HEK293 (cell line): ENCODE results near the gene ZBTB24.

ENCODE experiments used
- HOXC10 ChIP-seq: sonication (generic); formaldehyde crosslinking; IDR thresholded peaks from 2 replicates; pipeline ENCODE4 v1.8.1; 2023; ENCODE audit warnings: mild to moderate bottlenecking, missing genetic modification reagents
- KLF9 ChIP-seq: fragments of 450-650 bp; formaldehyde crosslinking; IDR thresholded peaks from 2 replicates; pipeline ENCODE4 v1.5.1; 2016; ENCODE audit warnings: missing biosample characterization, missing genetic modification characterization, low read depth
- MYNN ChIP-seq: fragments of 450-650 bp; formaldehyde crosslinking; IDR thresholded peaks from 2 replicates; pipeline ENCODE4 v1.5.1; 2016; ENCODE audit warnings: missing biosample characterization, missing genetic modification characterization, borderline replicate concordance
- ZBTB17 ChIP-seq: fragments of 450-650 bp; formaldehyde crosslinking; IDR thresholded peaks from 2 replicates; pipeline ENCODE4 v1.5.1; 2016; ENCODE audit warnings: missing biosample characterization, missing genetic modification characterization
- ZBTB21 ChIP-seq: fragments of 450-650 bp; formaldehyde crosslinking; IDR thresholded peaks from 2 replicates; pipeline ENCODE4 v1.5.1; 2017; ENCODE audit warnings: missing biosample characterization, missing genetic modification characterization
- ZBTB44 ChIP-seq: fragments of 450-650 bp; IDR thresholded peaks from 2 replicates; pipeline ENCODE4 v1.5.1; 2018; ENCODE audit warnings: missing biosample characterization, mild to moderate bottlenecking, missing genetic modification characterization
- ZNF155 ChIP-seq: fragments of 450-650 bp; formaldehyde crosslinking; IDR thresholded peaks from 2 replicates; pipeline ENCODE4 v1.5.1; 2016; ENCODE audit warnings: missing biosample characterization, missing genetic modification characterization
- ZNF266 ChIP-seq: fragments of 450-650 bp; formaldehyde crosslinking; IDR thresholded peaks from 2 replicates; pipeline ENCODE4 v1.5.1; 2016; ENCODE audit warnings: missing biosample characterization, missing genetic modification characterization, low read depth
- ZNF324 ChIP-seq: fragments of 450-650 bp; formaldehyde crosslinking; IDR thresholded peaks from 2 replicates; pipeline ENCODE4 v1.5.1; 2016; ENCODE audit warnings: missing biosample characterization, missing genetic modification characterization
- ZNF335 ChIP-seq: fragments of 450-650 bp; formaldehyde crosslinking; conservative IDR thresholded peaks from 2 replicates; pipeline ENCODE4 v1.5.1; 2016; ENCODE audit warnings: missing biosample characterization, missing genetic modification characterization
- ZNF341 ChIP-seq: fragments of 450-650 bp; formaldehyde crosslinking; IDR thresholded peaks from 2 replicates; pipeline ENCODE4; 2016; ENCODE audit warnings: low read depth, missing biosample characterization, missing genetic modification characterization
- ZNF366 ChIP-seq: fragments of 450-650 bp; formaldehyde crosslinking; conservative IDR thresholded peaks from 2 replicates; pipeline ENCODE4 v1.5.1; 2016; ENCODE audit warnings: missing biosample characterization, missing genetic modification characterization
- ZNF561 ChIP-seq: fragments of 450-650 bp; IDR thresholded peaks from 2 replicates; pipeline ENCODE4 v1.5.1; 2018; ENCODE audit warnings: missing biosample characterization, missing genetic modification characterization, borderline replicate concordance
- ZNF600 ChIP-seq: fragments of 450-650 bp; formaldehyde crosslinking; IDR thresholded peaks from 2 replicates; pipeline ENCODE4 v1.5.1; 2016; ENCODE audit warnings: missing biosample characterization, missing genetic modification characterization
- ZNF623 ChIP-seq: fragments of 450-650 bp; formaldehyde crosslinking; IDR thresholded peaks from 2 replicates; pipeline ENCODE4 v1.5.1; 2016; ENCODE audit warnings: missing biosample characterization, missing genetic modification characterization
- ZNF629 ChIP-seq: fragments of 450-650 bp; formaldehyde crosslinking; IDR thresholded peaks from 2 replicates; pipeline ENCODE4 v1.5.1; 2017; ENCODE audit warnings: missing biosample characterization, missing genetic modification characterization
- ZNF654 ChIP-seq: fragments of 450-650 bp; formaldehyde crosslinking; IDR thresholded peaks from 2 replicates; pipeline ENCODE4 v1.5.1; 2016; ENCODE audit warnings: low read depth, missing biosample characterization, missing genetic modification characterization
- ZNF660 ChIP-seq: fragments of 450-650 bp; IDR thresholded peaks from 2 replicates; pipeline ENCODE4 v1.5.1; 2018; ENCODE audit warnings: missing biosample characterization, mild to moderate bottlenecking, missing genetic modification characterization
- ZNF692 ChIP-seq: fragments of 450-650 bp; formaldehyde crosslinking; IDR thresholded peaks from 2 replicates; pipeline ENCODE4 v1.5.1; 2016; ENCODE audit warnings: missing biosample characterization, missing genetic modification characterization
- ZSCAN18 ChIP-seq: fragments of 450-650 bp; formaldehyde crosslinking; IDR thresholded peaks from 2 replicates; pipeline ENCODE4 v1.5.1; 2016; ENCODE audit warnings: missing biosample characterization, missing genetic modification characterization
- TF ChIP-seq, protein P1 (sequence below): fragments of 450-650 bp; formaldehyde crosslinking; IDR thresholded peaks from 2 replicates; pipeline ENCODE4 v1.5.1; 2017; ENCODE audit warnings: missing biosample characterization, missing genetic modification characterization
- TF ChIP-seq, protein P2 (sequence below): fragments of 450-650 bp; formaldehyde crosslinking; IDR thresholded peaks from 2 replicates; pipeline ENCODE4 v1.5.1; 2016; ENCODE audit warnings: missing biosample characterization, missing genetic modification characterization
- TF ChIP-seq, protein P3 (sequence below): fragments of 450-650 bp; formaldehyde crosslinking; IDR thresholded peaks from 2 replicates; pipeline ENCODE4 v1.5.1; 2017; ENCODE audit warnings: missing biosample characterization, missing genetic modification characterization

The ZBTB24 gene

GRCh38 chr6:109428889-109429477 is 54.0 kb downstream of the ZBTB24 start (continued):
- TF ChIP-seq ZNF660 (tag by site-specific recombination) (0 out of 2 replicates have a peak, but pooled peaks have one; percentile 37), ZNF266 (tag by site-specific recombination) (no peak), ZNF366 (tag by site-specific recombination) (peak; percentile 57), ZNF335 (tag by site-specific recombination) (peak; percentile 33; the same call in 1 of the 2 replicates), ZSCAN18 (no peak), ZNF155 (tag by site-specific recombination) (no peak), ZNF324 (tag by site-specific recombination) (0 out of 2 replicates have a peak, but pooled peaks have one; percentile 43), ZNF341 (tag by site-specific recombination) (no peak), ZNF654 (no peak), ZBTB21 (peak; percentile 68), ZBTB17 (tag by site-specific recombination) (peak; percentile 84), ZBTB44 (0 out of 2 replicates have a peak, but pooled peaks have one; percentile 10), ZNF561 (tag by site-specific recombination) (no peak), ZNF692 (tag by site-specific recombination) (0 out of 2 replicates have a peak, but pooled peaks have one; percentile 39), ZNF623 (no peak), KLF9 (tag by site-specific recombination) (no peak), ZNF629 (peak; percentile 87), ZNF600 (tag by site-specific recombination) (no peak), MYNN (no peak), HOXC10 (CRISPR knock-in tag) (no peak)
- TF ChIP-seq, protein P1, sequence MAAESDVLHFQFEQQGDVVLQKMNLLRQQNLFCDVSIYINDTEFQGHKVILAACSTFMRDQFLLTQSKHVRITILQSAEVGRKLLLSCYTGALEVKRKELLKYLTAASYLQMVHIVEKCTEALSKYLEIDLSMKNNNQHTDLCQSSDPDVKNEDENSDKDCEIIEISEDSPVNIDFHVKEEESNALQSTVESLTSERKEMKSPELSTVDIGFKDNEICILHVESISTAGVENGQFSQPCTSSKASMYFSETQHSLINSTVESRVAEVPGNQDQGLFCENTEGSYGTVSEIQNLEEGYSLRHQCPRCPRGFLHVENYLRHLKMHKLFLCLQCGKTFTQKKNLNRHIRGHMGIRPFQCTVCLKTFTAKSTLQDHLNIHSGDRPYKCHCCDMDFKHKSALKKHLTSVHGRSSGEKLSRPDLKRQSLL (tag by site-specific recombination), result peak; percentile 38; the same call in 1 of the 2 replicates
- TF ChIP-seq, protein P2, sequence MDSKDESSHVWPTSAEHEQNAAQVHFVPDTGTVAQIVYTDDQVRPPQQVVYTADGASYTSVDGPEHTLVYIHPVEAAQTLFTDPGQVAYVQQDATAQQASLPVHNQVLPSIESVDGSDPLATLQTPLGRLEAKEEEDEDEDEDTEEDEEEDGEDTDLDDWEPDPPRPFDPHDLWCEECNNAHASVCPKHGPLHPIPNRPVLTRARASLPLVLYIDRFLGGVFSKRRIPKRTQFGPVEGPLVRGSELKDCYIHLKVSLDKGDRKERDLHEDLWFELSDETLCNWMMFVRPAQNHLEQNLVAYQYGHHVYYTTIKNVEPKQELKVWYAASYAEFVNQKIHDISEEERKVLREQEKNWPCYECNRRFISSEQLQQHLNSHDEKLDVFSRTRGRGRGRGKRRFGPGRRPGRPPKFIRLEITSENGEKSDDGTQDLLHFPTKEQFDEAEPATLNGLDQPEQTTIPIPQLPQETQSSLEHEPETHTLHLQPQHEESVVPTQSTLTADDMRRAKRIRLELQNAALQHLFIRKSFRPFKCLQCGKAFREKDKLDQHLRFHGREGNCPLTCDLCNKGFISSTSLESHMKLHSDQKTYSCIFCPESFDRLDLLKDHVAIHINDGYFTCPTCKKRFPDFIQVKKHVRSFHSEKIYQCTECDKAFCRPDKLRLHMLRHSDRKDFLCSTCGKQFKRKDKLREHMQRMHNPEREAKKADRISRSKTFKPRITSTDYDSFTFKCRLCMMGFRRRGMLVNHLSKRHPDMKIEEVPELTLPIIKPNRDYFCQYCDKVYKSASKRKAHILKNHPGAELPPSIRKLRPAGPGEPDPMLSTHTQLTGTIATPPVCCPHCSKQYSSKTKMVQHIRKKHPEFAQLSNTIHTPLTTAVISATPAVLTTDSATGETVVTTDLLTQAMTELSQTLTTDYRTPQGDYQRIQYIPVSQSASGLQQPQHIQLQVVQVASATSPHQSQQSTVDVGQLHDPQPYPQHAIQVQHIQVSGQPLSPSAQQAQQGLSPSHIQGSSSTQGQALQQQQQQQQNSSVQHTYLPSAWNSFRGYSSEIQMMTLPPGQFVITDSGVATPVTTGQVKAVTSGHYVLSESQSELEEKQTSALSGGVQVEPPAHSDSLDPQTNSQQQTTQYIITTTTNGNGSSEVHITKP, result peak; percentile 76
- TF ChIP-seq, protein P3, sequence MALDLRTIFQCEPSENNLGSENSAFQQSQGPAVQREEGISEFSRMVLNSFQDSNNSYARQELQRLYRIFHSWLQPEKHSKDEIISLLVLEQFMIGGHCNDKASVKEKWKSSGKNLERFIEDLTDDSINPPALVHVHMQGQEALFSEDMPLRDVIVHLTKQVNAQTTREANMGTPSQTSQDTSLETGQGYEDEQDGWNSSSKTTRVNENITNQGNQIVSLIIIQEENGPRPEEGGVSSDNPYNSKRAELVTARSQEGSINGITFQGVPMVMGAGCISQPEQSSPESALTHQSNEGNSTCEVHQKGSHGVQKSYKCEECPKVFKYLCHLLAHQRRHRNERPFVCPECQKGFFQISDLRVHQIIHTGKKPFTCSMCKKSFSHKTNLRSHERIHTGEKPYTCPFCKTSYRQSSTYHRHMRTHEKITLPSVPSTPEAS (tag by site-specific recombination), result no peak
- TF ChIP-seq, all 188 proteins: peak for 19
